Hypothalamus (tissue), 51 donors: ENCODE measurements around the gene NEUROG3.

Experiments
- DNase-seq, 51 donors: peaks; one replicate each; lab custom pipeline; 2025; lab: John Stamatoyannopoulos, UW

NEUROG3 gene, protein sequence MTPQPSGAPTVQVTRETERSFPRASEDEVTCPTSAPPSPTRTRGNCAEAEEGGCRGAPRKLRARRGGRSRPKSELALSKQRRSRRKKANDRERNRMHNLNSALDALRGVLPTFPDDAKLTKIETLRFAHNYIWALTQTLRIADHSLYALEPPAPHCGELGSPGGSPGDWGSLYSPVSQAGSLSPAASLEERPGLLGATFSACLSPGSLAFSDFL

DNA sequence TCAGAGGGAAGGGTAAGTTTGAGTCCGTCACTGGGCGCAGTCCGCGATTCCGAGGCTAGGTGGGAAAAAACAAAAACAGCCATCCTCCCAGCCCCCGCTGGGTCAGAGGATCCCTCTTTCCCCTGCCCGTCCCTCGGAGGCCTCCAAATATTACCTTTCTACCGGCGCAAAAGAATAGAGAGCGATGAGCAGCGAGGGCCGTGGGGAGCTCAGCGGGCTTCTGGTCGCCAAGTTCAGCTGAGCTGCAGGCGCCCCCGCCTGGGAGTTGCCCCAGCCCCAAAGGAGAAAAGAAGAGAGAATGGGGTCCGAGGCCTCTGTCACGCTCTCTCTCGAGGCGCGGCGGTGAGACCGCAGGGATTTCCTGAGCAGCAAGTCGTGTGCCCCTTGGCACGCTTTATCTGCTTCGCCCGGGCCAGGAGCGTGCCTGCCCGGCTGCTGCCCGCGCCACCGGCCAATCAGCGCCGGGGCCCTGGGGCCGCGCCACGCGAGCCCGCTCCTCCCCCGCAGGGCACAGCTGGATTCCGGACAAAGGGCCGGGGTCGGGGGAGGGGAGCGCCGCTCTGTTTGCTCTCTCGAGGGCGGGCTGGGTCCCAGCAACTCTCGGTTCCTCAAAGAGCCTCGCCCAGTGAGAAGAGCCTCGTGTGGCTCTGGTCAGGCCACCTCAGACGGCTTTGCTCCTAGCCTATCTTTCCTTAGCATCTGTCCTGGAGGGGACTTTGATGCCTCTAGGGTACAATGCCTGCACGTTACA is at the start of gene NEUROG3:
TSS of gene NEUROG3 (minus strand) at position 367 of the 751 bp plus-strand sequence. CDS start 379 bp downstream, outside the sequence.
- DNase-seq, result no peak

DNA sequence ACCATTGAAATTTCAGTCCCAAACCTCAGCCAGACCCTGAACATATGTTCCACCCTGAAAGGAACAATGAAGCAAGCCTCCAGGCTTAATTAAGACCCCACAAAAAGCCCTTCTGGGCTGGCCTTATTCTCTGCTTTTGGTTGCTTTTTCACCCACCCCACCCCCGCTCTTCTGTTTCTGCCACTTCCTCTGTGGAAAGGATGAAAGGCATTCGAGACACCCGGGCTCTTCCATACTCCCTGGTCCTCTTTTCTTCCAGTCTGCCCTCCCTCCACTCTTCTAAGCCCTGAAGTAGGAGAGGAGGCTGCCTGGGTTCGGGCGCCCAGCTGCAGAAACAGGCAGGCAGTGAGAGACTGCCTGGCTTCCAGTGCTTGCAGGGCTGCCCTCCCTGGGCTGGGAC is 47.4 kb upstream of the NEUROG3 start:
- no peak for DNase-seq

DNA sequence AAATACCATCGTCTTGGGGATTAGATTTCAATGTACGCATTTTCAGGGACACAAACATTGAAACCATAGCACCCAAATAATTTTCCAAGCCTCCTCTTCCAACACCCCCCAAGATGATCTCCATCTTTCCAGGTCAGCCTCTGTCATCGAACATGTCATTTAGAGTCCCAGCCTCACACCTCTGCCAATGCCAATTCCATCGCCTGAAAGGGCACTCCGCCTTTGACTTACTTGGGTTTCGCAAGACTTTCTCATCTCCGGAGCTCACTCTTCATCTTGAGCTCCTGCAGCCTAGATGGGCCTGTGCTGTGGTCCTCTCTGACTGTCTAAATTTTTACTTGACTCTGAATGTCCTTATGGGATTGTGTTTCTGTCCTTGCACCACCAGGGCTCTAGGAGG is 46.4 kb upstream of the NEUROG3 start:
- DNase-seq, result no peak

DNA sequence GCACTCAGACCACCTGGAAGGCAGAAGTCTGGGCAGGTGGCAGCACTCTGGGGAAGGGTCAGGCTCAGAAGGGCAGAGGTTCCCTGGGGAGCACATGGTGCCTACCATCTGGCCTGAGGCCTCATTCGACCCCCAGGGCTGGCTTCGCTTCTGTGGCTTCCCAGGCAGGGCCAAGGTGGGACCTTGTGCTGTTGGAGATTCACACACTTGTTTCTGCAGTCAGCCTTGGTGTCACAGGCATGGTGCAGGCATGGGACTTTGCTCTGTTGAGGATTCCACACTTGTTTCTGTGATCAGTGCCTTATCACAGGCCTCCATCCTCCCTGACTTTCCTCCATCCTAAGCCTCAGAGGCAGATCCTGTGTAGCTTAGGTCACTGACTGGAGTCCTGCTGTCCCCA is 45.5 kb upstream of the NEUROG3 start:
- DNase-seq, result no peak

- no peak for DNase-seq
These were observed 43.1 kb upstream of the NEUROG3 start for GRCh38 chr10:69616358-69616757.

DNA sequence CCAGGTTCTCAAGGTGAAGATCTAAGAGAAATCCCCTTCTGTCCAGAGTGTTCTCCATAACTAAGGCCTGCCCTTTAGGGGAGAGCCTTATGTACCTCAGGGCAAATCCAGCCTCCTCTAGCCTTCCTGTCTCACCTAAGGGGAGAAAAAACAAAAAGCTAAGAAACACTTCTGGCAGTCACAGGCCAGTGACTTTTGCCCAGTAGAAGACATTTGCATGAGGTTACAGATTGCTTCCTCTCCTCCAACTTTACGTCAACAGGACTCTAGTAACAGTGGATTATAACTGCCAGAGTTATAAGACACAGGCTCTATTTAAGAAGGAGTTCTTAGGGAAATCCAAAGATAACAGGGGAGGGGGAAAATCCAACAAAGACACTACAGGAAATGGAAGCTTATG is 40.9 kb upstream of the NEUROG3 start:
- DNase-seq, result no peak

DNA sequence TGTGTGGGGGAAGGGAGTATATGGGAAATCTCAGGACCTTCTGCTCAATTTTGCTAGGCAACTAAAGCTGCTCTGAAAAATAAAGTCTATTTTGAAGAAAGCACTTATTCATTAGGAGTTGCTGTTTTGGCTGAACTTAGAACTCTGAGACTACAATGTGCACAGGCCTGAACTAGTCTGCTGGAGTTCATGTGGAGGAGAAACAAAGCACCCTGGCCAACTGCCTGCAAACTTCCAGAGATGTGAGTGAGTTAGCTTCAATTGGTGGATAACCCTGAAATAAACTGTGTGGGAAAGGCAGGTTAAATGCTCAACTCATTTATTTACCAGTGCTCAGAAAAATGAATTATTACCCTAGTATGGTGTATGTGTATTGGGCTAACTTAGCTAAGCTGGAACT is 39.5 kb upstream of the NEUROG3 start:
- peak in 2 of 51 donors; percentile 12 to 25 for DNase-seq

- no peak for DNase-seq
These were observed 35.9 kb upstream of the NEUROG3 start for GRCh38 chr10:69609077-69609476.

- no peak for DNase-seq
These were observed 27.6 kb upstream of the NEUROG3 start for GRCh38 chr10:69600761-69601330.

- DNase-seq, result no peak
These were observed 15.1 kb upstream of the NEUROG3 start for GRCh38 chr10:69588358-69588757.

DNA sequence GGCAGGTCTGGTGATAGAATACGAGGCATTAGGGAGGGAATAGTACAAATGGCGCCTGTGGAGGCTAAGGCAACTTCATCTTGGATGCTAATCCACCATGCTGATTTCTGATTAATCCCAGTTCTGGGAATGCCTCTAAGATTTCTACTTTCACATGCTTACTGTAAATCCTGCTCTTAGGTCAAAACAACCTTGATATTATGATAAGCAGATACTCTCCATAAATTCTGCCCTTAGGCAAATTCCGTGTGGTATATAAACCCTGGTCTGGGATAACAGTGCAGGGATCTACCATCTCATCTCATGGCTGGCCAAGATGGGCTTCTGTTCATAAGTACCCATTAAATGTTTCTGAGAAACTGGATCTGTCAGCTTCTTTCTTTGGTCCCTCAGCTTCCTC is 11.4 kb upstream of the NEUROG3 start:
- no peak for DNase-seq

DNA sequence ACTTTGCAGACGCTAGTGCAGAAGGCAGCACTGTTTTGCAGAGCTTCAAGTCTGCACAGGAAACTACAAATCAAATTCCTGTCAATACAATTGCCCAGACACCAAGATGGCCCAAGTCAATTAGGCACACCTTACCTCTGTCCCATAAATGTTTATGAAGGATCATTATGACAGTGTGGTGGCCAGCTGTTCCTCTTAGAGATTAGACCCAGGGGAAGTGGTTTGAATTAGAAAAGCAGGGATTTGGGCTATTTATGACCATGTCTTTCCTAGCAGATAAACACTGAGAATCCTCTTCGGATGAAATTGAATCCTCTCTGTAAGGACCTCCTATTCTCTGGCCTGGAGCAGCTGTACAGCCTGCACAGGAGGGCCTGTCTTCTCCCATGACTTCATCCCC is 9.9 kb upstream of the NEUROG3 start:
- no peak for DNase-seq

- DNase-seq, result no peak
These were observed 7.2 kb upstream of the NEUROG3 start for GRCh38 chr10:69580435-69580834.

DNA sequence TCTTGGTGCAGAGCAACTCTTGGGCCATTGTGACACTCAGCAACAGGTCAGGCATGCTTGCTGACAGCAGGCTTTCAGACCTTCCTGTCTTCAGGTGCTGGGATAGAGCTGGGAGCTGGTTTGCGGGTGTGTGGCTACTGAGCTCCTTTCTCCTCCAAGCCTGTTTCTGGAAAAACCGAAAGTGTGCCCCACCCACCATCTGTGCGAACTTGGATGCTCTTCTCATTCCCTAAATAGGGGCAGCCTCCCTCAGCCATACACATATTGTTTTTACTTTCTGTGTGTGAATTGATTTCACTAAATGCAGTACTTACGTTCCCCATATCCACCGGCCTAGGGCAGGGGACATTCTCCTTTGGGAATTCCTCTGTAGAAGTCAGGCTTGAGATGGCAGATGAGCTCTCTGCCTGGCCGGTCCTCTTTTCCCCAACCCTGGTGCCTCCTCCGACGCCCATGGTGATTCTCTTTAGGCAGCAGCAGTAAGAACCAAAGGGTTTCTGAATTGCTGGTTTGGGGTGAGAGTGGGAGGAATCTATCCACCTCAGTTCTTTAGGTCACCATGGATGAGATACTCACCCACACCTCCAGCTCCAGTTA is 6.3 kb upstream of the NEUROG3 start:
- DNase-seq, result no peak

- no peak for DNase-seq
These were observed 5.3 kb upstream of the NEUROG3 start for GRCh38 chr10:69578508-69578991.

- no peak for DNase-seq
These were observed 4.3 kb upstream of the NEUROG3 start for GRCh38 chr10:69577268-69578232.

GRCh38 chr10:69576334-69577011 is 3.3 kb upstream of the NEUROG3 start:
- DNase-seq, result no peak

- DNase-seq, result no peak
These were observed 2.0 kb upstream of the NEUROG3 start for GRCh38 chr10:69575164-69575722.

GRCh38 chr10:69574571-69574978 is 1.4 kb upstream of the NEUROG3 start:
- peak in 1 of 51 donors; percentile 3 for DNase-seq
